COR-L47 (cell line): ENCODE measurements around the gene CHI3L1.

ENCODE experiments used
- DNase-seq: peaks from one replicate; lab custom pipeline; 2025; lab: John Stamatoyannopoulos, UW

CHI3L1 gene

GRCh38 chr1:203168256-203168786 is 18.2 kb downstream of the CHI3L1 start:
- no peak for DNase-seq

- no peak for DNase-seq
Measured at GRCh38 chr1:203167913-203168200, 18.6 kb downstream of the CHI3L1 start.

- DNase-seq = peak; percentile 17
Measured at GRCh38 chr1:203167026-203167912, 19.2 kb downstream of the CHI3L1 start.

GRCh38 chr1:203166192-203166940 is 20.1 kb downstream of the CHI3L1 start:
- no peak for DNase-seq

- no peak for DNase-seq
Measured at GRCh38 chr1:203165800-203166161, 20.7 kb downstream of the CHI3L1 start.

GRCh38 chr1:203165101-203165799 is 21.3 kb downstream of the CHI3L1 start:
- DNase-seq = no peak

GRCh38 chr1:203163891-203164635 is 22.4 kb downstream of the CHI3L1 start:
- no peak for DNase-seq

- DNase-seq = no peak
Measured at GRCh38 chr1:203162403-203162802, 24.1 kb downstream of the CHI3L1 start.

GRCh38 chr1:203161703-203162102 is 24.8 kb downstream of the CHI3L1 start:
- no peak for DNase-seq

GRCh38 chr1:203161175-203161574 is 25.3 kb downstream of the CHI3L1 start:
- DNase-seq = no peak

GRCh38 chr1:203159844-203160243 is 26.7 kb downstream of the CHI3L1 start:
- no peak for DNase-seq

- no peak for DNase-seq
Measured at GRCh38 chr1:203158960-203159665, 27.4 kb downstream of the CHI3L1 start.

GRCh38 chr1:203158423-203158822 is 28.1 kb downstream of the CHI3L1 start:
- DNase-seq = no peak

- no peak for DNase-seq
Measured at GRCh38 chr1:203156280-203156679, 30.2 kb downstream of the CHI3L1 start.

- no peak for DNase-seq
Measured at GRCh38 chr1:203153989-203154821, 32.3 kb downstream of the CHI3L1 start.

- no peak for DNase-seq
Measured at GRCh38 chr1:203153051-203153988, 33.2 kb downstream of the CHI3L1 start.

GRCh38 chr1:203152158-203153034 is 34.1 kb downstream of the CHI3L1 start:
- DNase-seq = no peak
